Occipital lobe (tissue), 2 donors: ENCODE measurements around the gene SDK1. TPM values are rescaled to one million over a fixed set of nuclear protein-coding genes. Genes with fewer than 3 reads are reported as not detected.

Experiments used
- DNase-seq: peaks from one replicate; lab custom pipeline; 2025; lab: John Stamatoyannopoulos, UW
- total RNA-seq: library from RNA; depleted of rRNA; stranded (reverse); fragments of >200 nt; gene quantifications from one replicate; pipeline ENCODE4 v1.2.3, GENCODE V29; 2014

SDK1 gene
- total RNA-seq, 1 donor from 2014 or later = 7.0 TPM

DNA sequence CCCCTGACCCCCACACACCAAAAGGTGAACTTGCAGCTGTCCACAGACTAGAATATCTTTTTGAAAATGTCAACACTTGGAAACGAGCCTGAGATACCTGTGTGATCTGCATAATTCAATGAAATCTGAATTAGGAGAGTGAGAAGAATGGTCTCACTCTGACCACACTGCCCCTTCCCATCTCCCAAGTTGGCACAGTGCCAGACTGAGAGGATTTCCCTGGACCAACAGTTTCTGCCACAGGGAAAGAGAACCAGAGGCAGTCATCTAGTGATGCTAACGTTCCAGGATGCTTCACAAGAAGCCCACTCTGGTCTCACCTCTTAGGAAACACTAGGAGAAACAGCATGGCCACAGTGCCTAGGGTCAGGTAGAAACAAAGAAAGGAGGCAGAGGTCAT is 479.0 kb downstream of the SDK1 start:
- DNase-seq = no peak

DNA sequence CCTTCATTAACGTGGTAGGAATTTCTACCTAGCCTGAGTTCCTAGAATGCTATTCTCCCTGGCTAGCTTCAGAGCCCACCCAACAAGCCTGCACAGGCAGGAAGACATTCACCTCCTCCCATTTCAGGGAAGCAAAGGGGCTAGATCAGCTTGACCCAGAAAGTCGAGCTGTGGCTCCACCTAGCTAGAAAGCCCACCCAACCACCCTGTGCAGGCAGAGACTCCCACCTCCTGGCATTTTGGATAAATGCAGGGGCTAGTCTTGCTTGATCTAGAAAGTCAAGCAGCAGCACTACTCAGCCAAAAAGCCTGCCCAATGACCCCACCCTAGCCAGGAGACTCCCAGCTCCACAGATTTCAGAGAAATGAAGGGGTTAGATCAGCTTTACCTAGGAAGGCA is 479.5 kb downstream of the SDK1 start:
- DNase-seq = no peak

DNA sequence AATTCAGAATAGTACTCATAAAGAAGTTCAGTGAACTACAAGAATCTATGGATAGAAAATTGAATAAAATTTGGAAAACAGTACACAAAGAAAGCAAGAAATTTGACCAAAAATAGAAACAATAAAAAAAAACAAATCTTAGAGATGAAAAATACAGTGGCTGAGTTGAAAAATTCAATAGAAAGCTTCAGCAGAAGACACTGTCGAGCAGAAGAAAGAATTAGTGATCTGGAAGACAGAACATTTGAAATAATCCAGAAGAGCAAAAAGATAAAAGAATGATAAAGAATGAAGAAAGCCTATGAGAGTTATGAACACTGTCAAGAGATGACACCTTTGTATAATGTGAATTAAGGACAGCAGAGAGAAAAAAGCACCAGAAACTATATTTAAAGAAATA is 480.6 kb downstream of the SDK1 start:
- DNase-seq = no peak

DNA sequence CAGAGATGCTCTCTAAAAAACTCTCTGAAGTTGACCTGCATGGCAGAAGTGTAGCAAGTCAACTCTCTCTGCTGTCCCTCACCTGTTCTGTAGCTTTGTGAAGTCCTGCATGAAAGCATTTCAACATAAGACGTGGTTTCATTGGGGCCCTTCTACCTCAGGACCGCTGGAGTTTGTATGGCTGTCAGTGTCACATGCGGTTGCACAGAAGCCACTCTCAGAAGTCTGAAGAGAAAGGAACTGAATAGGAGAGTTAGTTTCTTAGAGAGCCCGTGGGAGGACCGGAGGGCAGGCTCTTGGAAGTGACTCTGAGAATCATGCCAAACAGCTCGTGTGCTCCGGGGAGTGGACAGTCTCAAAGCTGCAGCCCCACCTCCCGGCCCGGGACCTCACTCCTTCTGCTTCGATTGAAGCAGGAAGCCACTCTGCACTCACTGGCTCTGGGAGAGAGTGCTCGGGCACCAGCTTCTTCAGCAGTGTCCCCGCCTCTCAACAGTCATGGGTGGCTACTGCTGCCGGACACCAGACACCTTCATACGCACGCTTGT is 486.7 kb downstream of the SDK1 start:
- no peak for DNase-seq

DNA sequence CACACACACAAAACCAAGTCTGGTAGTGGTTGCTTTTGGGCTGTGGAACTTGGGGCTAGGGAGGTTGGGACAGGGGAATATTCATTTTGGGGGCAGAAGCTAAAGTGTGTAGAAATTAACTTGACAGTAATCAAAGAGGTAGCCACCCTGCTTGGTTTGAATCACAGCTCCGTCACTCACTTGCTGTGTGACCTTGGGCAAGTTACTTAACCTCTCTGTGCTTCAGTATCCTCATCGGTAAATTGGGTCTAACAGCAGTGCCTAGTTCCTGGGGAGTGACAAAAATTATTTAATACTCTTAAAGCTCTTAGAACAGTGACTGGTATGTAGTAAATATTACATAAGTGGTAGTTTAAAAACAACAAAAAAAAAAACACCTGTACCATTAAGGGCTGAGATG is 489.8 kb downstream of the SDK1 start:
- no peak for DNase-seq

DNA sequence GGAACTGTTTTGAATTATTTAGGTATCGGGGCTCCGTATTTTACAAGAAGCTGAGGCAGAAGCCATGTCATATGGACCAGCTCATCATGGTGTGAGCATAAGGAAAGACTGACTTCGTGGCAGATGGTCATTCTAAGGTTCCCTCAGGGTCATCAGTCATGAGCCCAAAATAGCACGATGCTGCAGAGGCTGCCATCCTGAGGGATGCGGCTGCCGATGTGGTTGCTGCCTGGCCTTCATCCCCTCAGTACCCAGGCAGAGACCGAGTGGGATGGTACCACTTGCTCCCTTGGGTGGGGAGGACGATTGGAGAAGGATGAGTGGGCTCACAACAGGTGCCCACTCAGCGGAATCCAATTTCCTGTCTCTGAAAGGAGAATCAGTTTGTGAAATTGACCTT is 490.3 kb downstream of the SDK1 start:
- no peak for DNase-seq

DNA sequence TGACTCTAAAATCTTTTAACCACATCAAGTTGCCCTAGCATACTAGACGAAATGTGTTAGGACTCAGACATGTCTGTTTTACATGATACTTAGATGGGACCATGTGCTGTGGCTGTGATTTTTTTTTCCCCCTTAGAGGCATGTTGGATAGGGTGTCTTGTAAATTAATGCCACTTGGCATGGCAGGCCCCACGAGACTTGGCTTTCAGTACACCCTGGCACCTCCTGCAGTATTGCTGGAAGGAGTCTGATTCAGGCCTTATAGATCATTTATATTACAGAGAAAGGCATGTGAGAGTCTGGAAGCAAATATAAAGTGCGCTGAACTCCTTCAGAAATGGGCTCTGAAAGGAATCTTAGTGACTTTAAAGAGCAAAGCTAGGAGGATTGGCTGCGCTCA is 494.1 kb downstream of the SDK1 start:
- DNase-seq = no peak

DNA sequence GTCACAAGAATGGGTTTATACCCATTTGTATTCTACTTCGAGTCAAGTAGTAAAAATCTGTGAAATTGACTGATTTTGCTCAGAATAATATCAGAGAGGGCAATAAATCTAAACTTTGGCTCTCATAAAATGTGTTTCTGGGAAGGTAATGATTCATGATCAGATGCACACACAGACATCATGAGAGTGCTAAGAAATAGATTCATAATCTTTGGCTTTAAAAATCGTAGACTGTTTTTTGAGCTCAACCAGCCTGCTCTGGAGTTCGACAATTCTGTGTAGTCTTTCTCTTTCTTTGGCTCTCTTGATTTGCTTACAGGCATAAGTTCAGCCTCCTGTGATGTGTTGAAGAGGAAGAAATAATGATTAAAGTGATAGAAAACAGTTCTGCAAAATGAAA is 494.7 kb downstream of the SDK1 start:
- DNase-seq = no peak

DNA sequence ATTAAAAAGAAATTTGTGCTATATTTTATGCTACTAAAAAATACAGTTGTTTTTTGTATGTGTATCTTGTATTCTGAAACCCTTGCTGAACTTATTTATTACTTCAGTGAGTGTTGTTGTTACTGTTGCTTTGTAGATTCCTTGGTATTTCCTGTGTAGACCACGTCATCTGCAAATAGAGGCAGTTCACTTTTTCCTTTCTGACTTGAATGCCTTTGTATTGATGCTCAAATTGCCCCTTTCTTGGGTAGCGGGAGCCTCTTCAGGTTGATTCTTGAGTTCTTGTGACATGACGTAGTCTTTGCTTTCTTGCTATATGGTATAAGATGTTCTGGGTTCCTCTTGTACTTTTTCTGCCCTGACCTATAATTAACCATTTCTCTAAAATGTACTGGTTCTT is 504.1 kb downstream of the SDK1 start:
- DNase-seq = no peak

DNA sequence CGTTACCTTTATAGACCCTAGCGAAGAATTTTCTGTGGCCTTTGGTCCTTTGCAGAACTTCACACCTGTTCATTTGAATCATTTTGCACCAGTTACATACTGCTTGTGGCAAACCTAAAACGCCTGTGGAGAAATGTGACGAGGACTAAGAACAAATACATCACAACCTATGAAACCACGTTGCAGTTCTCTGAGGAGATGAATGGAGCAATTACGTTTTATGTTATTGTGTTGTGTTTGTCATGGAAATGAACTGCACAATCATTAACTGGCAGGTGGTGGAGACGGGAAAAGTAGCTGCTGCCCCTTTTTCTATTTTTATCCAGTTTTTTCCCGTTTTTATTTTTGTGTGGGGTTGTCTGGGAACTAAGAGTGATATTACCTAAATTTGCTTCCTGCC is 505.5 kb downstream of the SDK1 start:
- DNase-seq = no peak

DNA sequence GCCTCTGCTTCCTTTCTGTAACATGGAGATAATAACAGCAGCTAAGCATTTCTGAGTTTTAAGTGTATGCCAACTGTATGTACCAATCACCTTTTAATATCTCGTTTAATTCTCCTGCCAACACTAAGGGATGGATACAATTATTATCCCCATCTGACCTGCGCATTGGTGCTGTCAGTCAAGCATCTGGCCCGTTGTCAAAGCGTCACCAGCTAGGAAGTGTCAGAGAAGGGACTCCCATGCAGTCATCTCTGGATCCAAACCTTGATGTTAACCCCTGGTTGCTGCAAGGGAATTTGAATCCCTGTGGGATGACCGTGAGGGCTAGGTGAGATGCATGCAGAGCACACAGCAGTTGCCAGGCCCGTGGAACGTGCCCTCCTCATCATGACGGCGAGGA is 506.8 kb downstream of the SDK1 start:
- DNase-seq = no peak

DNA sequence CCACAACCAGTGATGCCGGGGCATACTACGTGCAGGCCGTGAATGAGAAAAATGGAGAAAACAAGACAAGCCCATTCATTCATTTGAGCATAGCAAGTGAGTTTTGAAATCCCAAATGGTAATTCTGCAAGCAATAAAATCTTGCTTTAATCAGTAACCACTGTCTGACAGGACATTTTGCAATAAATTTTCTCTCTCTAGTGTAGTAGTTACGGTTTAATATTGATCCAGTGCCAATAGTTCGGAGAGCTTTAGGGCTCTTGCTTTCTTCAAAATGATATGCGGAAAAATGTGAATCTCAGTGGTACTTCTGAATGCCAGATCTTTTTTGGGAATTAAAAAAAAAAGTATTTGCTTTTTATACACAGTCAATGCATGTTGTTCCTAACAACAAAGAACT is 520.4 kb downstream of the SDK1 start:
- no peak for DNase-seq

DNA sequence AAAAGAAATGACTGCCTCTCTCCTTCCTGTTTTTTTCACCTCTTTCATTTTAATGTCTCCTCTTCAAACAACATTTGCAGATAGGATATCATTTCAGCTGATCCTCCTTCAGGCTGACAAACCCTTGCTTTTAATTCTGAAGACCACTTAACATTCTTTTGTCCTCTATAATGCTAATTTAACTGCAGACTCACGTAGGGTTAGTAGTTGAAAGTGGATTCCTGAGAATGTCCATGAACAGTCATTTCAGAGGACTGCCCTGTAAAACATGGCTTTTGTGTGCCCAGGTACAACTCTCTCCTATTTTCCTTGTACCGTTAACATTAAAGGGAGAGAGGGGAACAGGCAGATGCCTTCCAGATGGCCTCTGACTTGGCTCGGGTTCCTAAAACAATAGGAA is 524.4 kb downstream of the SDK1 start:
- no peak for DNase-seq

DNA sequence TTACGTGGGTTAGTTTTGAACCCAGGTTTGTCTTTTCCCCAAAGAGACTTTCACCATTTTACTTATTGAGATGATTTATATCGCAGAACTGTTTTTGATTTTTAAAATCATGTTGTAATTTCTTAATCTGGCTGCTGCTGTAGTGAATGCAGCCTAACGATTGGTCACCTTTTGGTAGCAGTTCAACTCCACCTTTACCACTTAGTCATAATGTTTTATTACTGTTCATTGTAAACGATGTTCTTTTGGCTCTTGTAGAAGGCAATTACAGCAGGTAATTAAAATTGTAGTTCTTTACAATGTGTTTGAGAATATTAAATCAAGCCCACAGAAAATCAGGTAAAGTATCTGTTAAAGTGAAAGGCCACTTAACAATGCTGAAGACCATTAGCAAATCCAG is 531.1 kb downstream of the SDK1 start:
- no peak for DNase-seq

DNA sequence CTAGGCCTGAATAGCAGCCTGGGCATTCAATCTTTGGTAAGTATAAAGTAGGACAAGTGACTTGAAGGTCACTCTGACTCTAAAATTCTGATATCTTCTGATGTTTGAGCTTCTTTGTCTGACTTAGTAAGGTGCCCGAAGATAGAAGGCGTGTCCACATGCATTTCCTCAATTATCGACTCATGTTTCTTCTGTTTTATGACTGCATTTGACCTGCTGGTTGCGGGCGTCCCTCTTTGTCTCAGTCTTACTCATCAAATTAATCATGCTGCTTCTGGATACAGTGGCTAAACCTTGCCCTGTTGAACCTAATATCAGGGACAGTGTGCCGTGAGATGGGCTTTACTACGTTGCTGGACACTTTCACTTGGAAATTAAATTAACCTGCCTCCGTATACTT is 534.1 kb downstream of the SDK1 start:
- no peak for DNase-seq

DNA sequence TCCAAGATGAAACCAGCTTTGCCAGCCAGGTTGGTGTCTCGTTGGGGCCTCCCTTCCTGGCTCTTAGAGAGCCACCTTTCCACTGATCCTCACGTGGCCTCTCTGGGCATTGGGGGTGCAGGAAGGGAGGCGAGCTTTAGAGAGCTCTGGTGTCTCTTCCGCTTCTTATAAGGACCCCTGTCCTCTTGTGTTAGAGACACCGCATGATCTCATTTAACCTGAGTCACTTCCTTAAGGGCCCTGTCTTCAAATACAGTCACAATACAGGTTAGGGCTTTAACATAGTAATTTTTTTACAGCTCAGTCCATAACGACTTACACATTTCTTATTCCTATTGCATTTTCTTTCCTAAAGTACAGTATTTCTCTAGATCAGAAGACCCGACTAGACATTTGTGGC is 535.8 kb downstream of the SDK1 start:
- DNase-seq = no peak

DNA sequence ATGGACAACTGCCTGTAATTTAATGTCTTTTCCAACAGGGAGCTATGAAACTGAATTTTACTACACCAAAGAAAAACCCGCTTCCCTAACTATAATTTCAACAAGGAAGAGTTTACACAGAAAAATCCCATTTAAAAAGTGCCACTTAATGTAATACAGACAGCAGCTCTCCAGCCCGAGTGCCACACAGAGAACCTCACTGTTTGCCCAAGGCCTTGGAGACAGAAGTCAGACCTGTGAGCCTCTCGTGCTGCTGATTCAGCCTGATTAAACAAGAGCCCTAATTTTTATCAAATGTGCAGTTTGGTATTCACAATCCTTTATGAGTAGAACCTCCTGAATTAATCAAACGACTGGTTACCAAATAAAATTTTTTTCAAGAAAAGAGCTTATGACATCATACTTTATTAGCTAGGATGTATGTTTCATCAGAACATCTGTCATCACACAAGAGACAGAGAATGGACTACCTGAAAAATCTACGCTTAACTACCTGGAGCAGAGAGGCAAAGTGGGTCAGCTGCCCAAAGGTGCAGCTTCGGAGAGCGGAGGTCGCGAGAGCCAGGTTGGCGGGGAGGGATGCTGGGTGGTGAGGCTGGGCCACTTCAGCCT is 543.6 kb downstream of the SDK1 start:
- no peak for DNase-seq

DNA sequence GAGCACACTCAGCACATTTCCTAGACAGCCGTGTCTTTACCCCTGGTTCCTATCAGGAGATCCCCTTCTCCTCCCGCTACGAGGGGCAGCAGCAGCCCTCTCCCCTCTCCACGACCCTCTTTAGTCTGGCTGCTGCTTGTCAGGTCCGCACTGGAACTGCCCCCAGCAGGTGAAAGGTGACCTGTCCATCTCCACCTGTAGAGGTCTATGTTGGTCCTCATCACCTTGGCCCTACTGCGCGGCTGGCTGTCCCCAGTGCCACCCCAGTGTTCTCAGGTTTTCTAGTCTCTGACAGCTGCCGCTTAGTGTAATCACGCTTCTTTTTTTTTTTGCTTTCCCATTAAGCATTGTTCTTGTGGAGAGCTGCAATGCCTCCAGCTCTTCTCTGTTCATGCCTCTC is 545.7 kb downstream of the SDK1 start:
- DNase-seq = no peak

DNA sequence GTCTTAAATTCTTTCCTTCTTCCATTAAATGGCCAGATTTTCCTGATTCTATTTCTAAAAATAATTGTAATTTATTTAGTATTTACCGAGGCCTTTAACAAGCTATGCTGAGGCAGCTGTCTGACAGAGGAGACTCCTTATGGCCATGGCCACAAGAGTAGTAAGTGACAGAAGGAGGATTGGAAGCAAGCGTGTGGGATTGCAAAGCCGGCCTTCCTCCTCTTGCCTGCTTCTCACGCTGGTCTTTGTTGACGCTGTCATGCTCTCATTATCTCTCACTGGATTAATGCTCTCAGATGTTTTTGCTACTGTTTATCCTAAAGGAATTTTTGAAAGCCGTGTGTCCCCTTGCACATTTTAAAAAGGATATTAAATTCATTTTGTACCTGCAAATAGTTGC is 546.3 kb downstream of the SDK1 start:
- no peak for DNase-seq

DNA sequence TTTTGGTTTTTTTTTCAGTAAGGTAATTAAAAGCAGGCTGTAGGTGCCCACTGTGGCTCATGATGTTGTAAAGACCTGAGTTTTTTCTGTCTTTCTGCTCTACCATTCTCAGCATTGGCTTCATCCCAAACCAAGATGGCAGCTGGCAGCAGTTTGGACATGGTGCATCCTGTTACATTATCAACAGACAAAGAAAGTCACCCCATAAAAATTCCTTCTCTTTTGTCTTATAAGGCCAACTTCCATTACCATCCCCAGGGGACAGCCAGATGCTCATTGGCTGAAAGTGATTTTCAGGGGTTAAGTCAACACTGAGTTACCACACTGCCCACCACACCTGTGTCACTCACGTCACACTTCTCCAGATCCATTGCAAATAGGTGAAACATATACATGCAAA is 558.4 kb downstream of the SDK1 start:
- no peak for DNase-seq

DNA sequence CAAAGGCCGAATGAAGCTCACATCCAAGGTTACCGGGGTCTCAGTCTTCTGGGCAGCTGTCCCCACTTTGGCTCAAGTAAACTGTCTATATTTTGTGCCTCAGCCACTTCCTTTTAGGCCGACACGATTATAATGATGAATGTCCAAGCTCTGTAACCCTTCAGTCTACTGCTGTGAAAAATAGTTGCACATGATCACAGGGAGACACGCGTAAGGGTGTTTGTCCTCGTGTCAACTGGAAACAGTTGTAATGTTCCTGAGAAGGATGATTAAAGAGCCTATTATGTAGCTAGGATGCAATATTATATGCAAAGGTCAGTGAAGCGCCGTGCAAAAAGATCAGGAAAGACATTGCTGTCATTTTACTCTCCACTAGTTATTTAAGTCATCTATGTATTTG is 559.9 kb downstream of the SDK1 start:
- DNase-seq = no peak

DNA sequence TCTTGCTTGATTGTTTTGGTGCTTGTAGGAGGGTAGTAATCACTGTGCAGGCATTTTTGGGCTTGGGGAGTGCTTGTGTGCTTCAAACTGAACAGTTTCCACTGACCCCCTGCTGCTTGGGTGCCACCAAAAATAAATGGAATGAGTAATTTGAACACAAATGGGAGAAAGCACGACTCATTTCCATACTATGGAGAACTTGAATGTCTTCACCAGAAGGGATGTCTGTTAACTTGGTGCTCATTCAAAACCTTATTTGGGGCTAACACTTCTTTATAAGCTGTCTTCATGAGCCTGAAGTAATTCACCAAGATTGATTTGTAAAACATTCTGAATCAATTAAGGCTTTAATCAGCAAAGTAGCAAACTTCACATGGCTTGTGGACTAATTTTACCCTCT is 560.3 kb downstream of the SDK1 start:
- DNase-seq = no peak

DNA sequence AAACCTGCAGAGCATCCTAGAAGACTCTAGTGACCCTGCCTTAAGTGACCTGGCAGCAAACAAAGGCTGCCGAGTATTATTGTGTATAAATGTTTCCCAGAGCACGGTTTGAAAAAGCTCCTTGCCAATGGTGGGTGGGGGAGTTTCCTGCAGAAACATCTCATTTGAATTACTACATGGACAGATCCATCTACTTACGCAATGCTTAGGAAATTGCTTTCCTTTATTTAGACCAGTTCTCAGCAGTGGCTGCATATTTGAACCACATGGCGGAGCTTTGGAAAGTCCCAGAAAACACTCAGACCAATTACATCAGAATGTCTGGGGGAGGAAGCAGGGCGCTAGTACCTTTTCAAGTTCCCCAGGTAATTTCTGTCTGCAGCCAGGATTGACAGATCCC is 560.9 kb downstream of the SDK1 start:
- DNase-seq = no peak

DNA sequence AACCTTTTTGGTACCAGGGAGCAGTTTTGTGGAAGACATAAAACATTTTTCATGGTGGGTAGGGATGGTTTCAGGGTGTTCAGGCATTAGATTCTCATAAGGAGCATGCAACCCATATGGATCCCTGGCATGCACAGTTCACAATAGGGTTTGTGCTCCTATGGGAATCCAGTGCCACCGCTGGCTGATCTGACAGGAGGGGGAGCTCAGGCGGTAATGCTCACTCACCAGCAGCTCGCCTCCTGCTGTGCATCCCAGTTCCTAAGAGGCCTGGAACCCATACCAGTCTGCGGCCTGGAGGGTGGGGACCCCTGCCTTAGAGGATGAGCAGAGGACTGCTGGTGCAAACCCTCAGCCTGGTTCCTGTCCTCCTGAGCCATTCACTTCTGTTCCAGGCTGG is 561.7 kb downstream of the SDK1 start:
- DNase-seq = no peak
